Activated T-helper 1 cell treated with anti-CD3 and anti-CD28 coated beads, Interleukin-2, amount 50 U/mL, for 16 hours (primary cell): Measurements from ENCODE around the gene AUTS2.

Source experiments
- DNase-seq, 2 donors: peaks; one replicate each; pipeline ENCODE4 v3.0.0-alpha.2; 2020; ENCODE audit warnings: low read depth in 1 of 2, low spot score in 1 of 2

AUTS2 gene

GRCh38 chr7:69962186-69963065 lies 364.2 kb downstream of the AUTS2 start:
- no peak for DNase-seq

DNA sequence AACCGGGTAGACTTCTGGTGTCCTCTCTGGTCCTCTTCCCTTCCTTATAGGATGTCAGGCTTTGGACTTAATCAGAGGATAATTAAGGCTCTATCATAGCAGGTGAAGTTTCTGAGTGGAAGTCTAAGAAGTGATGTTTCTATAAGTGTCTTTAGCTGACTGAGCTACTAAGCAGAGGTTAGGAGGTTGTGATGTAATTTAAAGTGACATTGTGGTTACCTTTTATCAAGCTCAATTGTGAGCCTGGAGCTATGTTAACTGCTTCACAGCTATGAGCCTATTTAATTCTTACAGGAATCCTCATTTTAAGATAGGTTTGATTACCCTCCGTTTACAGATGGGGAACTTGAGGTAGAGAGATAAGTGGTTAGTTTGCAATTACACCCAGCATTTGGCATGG lies 365.1 kb downstream of the AUTS2 start:
- DNase-seq: no peak

DNA sequence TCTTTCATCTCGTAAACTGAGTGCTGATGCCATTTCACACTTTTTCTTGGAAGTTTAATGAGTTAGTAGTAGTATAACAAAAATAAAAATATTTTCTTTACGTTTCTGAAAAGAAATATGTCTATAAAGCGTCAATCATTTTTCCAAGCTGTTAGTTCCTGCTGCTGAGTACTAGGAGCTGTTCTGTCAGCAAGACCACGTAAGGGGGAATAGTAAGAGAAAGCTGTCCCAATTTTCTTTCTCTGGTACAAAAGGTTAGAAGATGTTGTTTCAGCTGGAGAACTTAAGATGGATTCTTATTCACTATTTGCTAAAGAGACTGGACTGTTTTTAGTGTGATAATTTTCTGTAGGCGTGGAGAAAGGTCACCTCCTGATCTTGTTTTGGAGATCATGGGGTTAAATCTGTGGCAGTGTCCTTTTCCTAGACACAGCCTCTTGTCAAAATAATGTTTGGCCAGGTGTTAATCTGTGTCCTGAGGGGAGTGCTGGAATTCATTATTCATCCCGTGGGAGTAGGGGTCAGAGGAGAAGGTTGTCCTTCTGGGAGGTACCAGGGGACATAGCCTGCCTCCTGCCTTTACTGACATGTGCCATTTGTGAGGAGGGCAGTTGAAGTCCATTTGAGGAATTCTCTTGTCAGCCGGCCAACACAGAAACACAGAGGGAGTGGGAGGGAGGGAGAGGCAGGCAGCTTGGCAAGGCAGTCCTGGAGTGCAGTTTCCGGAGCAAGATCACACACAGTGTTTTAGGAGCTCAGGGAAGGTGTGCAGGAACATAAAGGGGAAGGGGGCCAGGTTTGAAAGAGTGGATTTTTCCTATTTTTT lies 368.7 kb downstream of the AUTS2 start:
- no peak for DNase-seq

GRCh38 chr7:69967689-69968450 lies 369.6 kb downstream of the AUTS2 start:
- no peak for DNase-seq

DNA sequence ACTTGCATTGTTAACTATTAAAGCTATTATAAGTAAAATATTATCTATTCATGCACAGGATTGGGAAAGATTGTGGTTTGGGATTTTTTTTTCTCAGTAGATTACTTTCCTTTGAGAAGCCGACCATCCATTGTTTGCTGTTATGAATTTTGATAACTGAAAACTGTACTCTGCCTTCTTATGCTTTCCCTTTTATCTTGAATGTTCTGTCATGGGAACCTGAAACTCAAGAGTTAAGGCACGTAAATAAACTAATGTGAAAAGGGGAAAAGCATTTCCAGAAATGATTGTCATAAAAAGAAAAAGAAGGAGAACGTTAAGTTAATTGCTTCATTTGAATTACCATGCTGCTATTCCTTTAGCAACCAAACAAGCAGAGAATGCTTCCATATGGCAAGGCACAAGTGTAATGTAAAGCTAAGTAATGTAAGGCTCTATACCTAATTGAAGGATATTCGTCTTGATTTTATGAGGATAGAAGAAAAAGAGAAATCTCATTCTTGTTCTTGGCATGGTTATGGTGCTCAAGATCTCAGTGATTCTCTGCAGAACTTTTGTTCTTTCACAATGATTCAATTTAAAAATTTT lies 370.8 kb downstream of the AUTS2 start:
- DNase-seq: no peak

DNA sequence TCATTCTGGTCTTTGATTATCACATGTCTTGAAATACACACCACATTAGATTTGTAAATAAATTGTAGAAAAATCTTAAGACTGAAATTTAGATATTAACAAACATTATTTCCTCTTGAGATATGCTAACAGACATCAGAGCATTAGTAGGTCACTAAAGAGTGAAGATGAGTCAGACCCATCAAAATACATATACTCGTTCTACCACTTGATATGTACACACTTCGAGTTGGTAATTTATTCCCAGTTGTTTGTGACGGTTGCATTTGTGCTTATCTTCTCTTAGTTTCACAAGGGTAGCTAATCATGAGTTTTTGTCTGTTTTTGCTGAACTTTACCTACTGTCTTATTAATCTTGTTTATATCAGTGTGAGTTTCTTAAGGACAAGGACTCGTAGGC lies 383.4 kb downstream of the AUTS2 start:
- no peak for DNase-seq

DNA sequence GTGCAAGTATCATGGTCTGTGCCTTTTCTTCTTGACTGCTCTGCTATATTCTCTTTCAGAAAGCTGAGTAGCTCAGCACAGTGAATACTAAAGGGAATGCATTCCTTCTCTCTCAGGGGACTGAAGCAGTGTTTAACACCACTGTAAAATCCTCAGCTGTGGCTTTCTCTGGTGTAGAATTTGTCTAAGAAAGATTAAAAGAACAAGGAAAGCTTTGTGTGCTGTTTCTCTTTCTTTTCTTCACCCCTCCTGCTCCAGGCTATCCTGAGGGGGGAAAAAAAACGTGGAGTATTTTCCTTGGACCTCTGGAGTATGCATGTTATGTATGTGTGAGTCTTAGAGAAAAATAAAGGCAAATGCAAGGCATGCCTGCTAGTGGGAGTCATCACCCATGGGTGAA lies 383.9 kb downstream of the AUTS2 start:
- DNase-seq: no peak

DNA sequence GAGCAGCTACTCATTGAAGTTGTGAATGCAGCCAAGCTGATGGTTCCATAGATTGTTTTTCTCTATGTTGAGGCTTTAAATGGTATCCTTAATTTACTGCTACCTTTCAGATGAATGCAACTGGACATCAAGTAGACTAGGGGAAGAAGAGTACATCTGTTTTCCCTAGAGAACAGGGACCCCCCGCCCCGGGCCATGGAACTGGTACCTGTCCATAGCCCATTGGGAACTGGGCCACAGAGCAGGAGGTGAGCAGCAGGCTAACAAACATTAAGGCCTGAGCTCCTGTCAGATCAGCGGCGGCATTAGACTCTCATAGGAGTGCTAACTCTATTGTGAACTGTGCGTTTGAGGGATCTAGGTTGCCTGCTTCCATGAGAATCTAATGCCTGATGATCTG lies 391.3 kb downstream of the AUTS2 start:
- no peak for DNase-seq

- DNase-seq: no peak
Measured at GRCh38 chr7:69992938-69993337, 394.7 kb downstream of the AUTS2 start.

- no peak for DNase-seq
Measured at GRCh38 chr7:69994218-69994617, 395.9 kb downstream of the AUTS2 start.

DNA sequence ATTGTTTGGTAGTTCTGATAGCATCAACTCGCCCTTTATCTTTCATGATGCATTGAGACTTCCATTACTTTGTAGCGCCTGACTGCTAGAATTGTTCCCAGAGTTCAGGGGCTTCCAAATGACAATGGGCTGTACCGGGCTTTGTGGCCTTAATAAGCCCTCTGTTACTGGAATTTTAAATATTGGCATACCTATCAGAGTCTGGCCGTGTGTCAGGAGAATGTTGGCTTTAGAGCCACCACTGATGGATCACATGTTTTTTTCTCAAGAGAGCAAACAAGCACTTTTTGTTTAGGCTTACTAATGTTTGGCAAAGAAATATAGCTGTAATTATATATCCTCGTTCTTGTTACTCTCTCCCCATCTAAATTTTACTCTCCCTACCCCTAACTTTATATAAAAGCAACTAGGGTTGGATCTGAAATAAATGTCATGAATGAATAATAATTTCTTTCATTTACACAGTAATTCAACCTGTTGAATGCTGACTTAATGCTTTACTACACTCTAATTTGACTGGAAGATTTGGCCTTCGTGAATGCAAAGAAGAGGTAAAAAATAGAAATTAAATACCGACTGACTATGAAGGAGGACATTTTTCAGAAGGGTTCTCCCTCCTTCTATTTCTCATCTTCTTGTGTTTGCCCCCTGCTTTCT lies 396.7 kb downstream of the AUTS2 start:
- no peak for DNase-seq

- no peak for DNase-seq
Measured at GRCh38 chr7:69996121-69996520, 397.8 kb downstream of the AUTS2 start.

GRCh38 chr7:70000737-70001348 lies 402.6 kb downstream of the AUTS2 start:
- no peak for DNase-seq

DNA sequence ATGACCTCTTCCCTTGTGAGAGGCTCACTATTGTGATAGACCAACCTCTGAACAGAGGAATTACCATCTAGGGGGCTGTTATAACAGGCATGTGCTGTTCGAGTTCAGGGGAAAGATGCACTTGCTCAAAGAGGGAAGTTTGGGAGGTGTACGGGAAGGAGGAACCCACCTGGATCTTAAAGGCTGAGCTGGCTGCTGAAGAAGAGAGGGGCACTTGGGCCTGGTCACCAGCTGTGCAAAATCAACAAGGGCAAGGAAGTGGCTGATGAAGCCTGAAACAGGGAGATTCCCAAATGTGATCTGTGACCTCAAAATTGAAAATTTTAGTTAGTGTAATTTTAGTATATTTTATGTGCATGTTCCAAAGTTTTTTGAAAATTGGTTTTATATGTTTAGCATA lies 407.2 kb downstream of the AUTS2 start:
- DNase-seq: no peak

DNA sequence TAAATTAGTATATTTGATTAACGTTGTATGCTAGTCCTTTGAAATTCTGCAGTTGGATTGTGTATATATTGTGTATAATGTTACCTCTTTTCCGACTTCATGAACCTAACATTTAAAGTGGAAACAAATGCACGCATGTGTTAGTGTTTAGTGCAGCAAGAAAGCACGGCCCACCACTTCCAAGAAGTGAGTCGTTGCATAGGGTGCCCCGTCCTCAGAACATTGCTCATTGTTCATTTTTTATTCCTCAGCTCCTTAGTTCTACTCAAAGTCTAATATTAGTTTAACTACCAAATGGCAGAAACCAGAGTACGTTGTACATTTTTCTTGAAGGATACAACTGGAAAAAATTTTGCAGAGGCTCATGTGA lies 407.6 kb downstream of the AUTS2 start:
- DNase-seq: no peak

DNA sequence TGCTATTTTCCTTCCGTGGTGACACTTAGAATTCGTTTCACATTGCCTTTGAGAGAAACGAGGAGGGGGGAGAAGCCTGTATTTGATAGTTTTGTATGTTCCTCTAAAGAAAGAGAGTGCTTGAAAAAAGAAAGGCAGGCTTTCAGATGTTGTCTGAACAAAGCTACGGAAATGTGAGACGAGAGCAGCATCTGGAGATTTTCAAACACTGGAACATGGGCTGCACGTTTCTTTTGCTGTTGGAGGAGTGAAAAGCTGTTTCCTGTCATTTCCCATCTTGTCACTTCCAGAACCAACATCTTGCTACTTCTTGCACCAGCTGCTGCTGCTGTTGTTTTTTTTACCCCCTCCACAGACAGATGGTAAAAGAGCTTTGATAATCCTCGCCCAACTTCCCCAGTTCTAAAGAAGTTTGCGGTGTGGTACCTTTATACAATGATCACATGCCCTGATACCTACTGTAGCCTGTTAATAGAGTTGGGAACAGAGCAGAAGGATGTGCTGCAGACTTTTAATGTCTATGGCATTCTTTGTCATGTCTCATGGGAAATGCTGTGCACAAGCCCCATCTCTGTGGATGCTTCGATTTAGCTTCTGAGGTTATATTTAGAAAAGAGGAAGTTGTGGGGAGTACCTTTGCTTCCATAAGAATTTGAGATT lies 408.1 kb downstream of the AUTS2 start:
- DNase-seq: no peak

- no peak for DNase-seq
Measured at GRCh38 chr7:70008466-70008865, 410.2 kb downstream of the AUTS2 start.

- DNase-seq: no peak
Measured at GRCh38 chr7:70014472-70015177, 416.4 kb downstream of the AUTS2 start.

DNA sequence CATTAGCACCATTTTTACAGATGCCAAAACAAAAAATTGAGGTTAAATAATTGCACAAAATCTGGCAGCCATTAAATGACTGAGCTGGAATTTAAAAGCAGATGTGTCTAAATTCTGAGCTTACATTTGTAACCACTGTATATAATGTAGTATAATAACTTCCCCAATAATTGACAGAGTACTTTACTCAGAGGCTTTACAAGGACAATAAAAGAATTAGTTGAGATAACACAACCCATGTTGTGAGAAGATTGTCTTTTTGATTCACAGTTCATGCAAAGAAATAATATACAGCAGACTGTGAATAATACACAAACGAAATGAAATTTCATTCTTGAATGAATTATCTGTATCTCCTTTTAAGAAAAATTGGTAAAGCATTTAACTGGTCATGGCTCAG lies 417.1 kb downstream of the AUTS2 start:
- DNase-seq: no peak
